Measurements from ENCODE around the gene LRRC55. TPM values are rescaled to one million over a fixed set of nuclear protein-coding genes. Genes with fewer than 3 reads are reported as not detected.

LRRC55 gene
- total and polyA plus RNA-seq, 2 experiments from 2014 or later: 0.15 to 1.5 TPM

DNA sequence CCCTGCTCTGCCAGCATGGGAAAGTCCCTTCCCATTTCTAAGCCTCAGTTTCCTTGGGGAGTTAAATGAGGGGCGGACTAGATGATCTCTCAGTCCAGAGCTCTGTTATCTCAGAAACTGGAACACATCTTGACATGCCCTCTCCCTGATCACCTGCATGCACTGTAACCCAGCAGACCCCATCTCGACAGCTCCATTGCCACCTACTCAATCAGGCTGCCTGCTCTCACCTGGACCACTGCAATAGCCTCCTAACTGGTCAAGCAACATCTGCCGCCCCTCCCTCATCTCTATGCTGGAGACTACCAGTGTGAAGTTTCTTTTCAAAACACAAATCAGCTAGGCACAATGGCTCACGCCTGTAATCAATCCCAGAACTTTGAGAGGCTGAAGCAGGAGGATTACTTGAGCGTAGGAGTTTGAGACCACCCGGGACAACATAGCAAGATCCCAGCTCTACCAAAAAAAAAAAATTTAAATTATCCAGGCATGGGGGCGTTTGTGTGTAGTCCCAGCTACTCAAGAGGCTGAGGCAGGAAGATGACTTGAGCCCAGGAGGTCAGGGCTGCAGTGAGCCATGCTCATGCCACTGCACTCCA, 22.2 kb downstream of the LRRC55 start (continued):
- TF ChIP-seq, protein P1, sequence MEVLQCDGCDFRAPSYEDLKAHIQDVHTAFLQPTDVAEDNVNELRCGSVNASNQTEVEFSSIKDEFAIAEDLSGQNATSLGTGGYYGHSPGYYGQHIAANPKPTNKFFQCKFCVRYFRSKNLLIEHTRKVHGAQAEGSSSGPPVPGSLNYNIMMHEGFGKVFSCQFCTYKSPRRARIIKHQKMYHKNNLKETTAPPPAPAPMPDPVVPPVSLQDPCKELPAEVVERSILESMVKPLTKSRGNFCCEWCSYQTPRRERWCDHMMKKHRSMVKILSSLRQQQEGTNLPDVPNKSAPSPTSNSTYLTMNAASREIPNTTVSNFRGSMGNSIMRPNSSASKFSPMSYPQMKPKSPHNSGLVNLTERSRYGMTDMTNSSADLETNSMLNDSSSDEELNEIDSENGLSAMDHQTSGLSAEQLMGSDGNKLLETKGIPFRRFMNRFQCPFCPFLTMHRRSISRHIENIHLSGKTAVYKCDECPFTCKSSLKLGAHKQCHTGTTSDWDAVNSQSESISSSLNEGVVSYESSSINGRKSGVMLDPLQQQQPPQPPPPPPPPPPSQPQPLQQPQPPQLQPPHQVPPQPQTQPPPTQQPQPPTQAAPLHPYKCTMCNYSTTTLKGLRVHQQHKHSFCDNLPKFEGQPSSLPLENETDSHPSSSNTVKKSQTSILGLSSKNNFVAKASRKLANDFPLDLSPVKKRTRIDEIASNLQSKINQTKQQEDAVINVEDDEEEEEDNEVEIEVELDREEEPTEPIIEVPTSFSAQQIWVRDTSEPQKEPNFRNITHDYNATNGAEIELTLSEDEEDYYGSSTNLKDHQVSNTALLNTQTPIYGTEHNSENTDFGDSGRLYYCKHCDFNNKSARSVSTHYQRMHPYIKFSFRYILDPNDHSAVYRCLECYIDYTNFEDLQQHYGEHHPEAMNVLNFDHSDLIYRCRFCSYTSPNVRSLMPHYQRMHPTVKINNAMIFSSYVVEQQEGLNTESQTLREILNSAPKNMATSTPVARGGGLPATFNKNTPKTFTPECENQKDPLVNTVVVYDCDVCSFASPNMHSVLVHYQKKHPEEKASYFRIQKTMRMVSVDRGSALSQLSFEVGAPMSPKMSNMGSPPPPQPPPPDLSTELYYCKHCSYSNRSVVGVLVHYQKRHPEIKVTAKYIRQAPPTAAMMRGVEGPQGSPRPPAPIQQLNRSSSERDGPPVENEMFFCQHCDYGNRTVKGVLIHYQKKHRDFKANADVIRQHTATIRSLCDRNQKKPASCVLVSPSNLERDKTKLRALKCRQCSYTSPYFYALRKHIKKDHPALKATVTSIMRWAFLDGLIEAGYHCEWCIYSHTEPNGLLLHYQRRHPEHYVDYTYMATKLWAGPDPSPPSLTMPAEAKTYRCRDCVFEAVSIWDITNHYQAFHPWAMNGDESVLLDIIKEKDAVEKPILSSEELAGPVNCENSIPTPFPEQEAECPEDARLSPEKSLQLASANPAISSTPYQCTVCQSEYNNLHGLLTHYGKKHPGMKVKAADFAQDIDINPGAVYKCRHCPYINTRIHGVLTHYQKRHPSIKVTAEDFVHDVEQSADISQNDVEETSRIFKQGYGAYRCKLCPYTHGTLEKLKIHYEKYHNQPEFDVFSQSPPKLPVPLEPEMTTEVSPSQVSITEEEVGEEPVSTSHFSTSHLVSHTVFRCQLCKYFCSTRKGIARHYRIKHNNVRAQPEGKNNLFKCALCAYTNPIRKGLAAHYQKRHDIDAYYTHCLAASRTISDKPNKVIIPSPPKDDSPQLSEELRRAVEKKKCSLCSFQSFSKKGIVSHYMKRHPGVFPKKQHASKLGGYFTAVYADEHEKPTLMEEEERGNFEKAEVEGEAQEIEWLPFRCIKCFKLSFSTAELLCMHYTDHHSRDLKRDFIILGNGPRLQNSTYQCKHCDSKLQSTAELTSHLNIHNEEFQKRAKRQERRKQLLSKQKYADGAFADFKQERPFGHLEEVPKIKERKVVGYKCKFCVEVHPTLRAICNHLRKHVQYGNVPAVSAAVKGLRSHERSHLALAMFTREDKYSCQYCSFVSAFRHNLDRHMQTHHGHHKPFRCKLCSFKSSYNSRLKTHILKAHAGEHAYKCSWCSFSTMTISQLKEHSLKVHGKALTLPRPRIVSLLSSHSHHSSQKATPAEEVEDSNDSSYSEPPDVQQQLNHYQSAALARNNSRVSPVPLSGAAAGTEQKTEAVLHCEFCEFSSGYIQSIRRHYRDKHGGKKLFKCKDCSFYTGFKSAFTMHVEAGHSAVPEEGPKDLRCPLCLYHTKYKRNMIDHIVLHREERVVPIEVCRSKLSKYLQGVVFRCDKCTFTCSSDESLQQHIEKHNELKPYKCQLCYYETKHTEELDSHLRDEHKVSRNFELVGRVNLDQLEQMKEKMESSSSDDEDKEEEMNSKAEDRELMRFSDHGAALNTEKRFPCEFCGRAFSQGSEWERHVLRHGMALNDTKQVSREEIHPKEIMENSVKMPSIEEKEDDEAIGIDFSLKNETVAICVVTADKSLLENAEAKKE (CRISPR knock-in tag; IDR thresholded peaks at IDR 0.05): no peak
- TF ChIP-seq ETS1 (IDR thresholded peaks at IDR 0.05) (no peak), ZNF331 (CRISPR knock-in tag; IDR thresholded peaks at IDR 0.05; ENCODE audit: low read depth) (no peak), CTCF (conservative IDR thresholded peaks at IDR 0.05; ENCODE audit: low read depth in 2 of 2) (no peak), CREB1 (CRISPR knock-in tag; IDR thresholded peaks at IDR 0.05; ENCODE audit: low read depth) (no peak), REST (IDR thresholded peaks at IDR 0.05; ENCODE audit: unreplicated experiment) (no peak), NANOG (IDR thresholded peaks at IDR 0.05; ENCODE audit: borderline replicate concordance) (no peak), JUNB (IDR thresholded peaks at IDR 0.05; ENCODE audit: unreplicated experiment) (no peak), EZH2phosphoT487 (IDR thresholded peaks at IDR 0.05; ENCODE audit: unreplicated experiment) (no peak)
